Mucosa of descending colon (tissue), 3 donors: ENCODE data around the gene MC5R. TPM values are rescaled to one million over a fixed set of nuclear protein-coding genes. Genes with fewer than 3 reads are reported as not detected.
A peak's percentile ranks its signal among the peaks of the same experiment; 100 is the strongest.

Experiments
- ATAC-seq: fragments of 200-7000 bp; cut with Tn5 transposase; one replicate; pipeline ENCODE4 v1.9.1; 2020; ENCODE audit warnings: mild to moderate bottlenecking, moderate library complexity
- DNase-seq, 3 donors: peaks; one replicate each; pipeline ENCODE4 v3.0.0-alpha.2; 2020
- H3K36me3 ChIP-seq: fragments of 200-600 bp; one replicate; pipeline ENCODE4 v1.8.0; 2021; ENCODE audit warnings: low read depth, mild to moderate bottlenecking
- H3K4me1 ChIP-seq: fragments of 200-600 bp; one replicate; pipeline ENCODE4 v1.8.0; 2021; ENCODE audit warnings: low read depth, mild to moderate bottlenecking
- H3K4me3 ChIP-seq: fragments of 200-600 bp; one replicate; pipeline ENCODE4 v1.8.0; 2021; ENCODE audit warnings: mild to moderate bottlenecking
- H3K9me3 ChIP-seq: fragments of 200-600 bp; one replicate; pipeline ENCODE4 v1.8.0; 2021; ENCODE audit warnings: mild to moderate bottlenecking
- CTCF ChIP-seq: fragments of 200-600 bp; IDR thresholded peaks from one replicate; pipeline ENCODE4 v1.8.0; 2022; ENCODE audit warnings: antibody characterized with exemption, mild to moderate bottlenecking
- intact Hi-C, 2 donors: fragments of 100-400 bp; cut with DNase I in 1 of 2; cut with micrococcal nuclease in 1 of 2; formaldehyde crosslinking; loops; one replicate each; pipeline versions ENCODE4 v1.11.0 to v1.11.1; 2022; cut with DNase I, micrococcal nuclease
- total RNA-seq, 3 donors: library from RNA; stranded (reverse); fragmentation: NEBNext Ultra II Directional in 2 of 3; extraction: Animal tissue kit (Norgen Biotek cat#: 25700) in 2 of 3; gene quantifications; one replicate each; pipeline versions ENCODE4 v1.2.1 to v1.2.4, GENCODE V29; 2021 to 2023
- donor health status: DM: no; HTN: no; CAD: no; lungs with moderate emphysema.
- donor health status: DM: no; HTN: no; CAD: no.
- donor health status: DM: no; HTN: yes; CAD: no.

Gene MC5R
- total RNA-seq, 3 donors from 2014 or later = not detected

DNA sequence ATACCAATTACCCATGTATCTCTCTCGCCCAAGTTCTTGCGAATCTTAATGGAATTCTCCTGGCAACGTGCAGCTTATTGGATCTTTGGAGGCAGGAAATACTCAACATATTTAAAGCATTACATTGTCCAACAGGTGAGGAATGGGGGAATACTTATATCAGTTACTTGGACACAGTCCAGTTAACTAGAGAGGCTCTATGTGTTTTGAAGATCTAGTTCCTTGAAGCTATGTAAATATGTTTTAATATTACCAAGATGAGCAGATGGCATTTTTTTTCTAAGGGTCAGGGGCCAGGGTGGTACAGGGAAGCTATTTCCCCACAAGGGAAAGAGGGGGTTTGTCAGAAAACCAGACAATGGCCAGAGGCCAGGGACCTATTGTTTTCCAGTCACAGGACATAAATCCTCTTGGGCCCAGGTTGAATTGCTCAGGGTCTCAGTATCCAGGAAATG lies 26.8 kb upstream of the MC5R start:
- Histone ChIP-seq H3K9me3 (no peaks in the 10 kb centered on the region), H3K4me1 (peaks cover 4% of the 10 kb centered on the region), H3K4me3 (no peak overlapping the region), H3K36me3 (no peaks in the 10 kb centered on the region)
- intact Hi-C loops = no loop called here
- TF ChIP-seq CTCF = no peak
- ATAC-seq (no peak), DNase-seq (no peak)

- intact Hi-C loops = no loop called here
- no peak for ATAC-seq
- no peaks in the 10 kb centered on the region for H3K36me3 ChIP-seq
- no peak for DNase-seq
- H3K4me3 ChIP-seq = no peak overlapping the region
- no peaks in the 10 kb centered on the region for H3K9me3 ChIP-seq
- peaks cover 4% of the 10 kb centered on the region for H3K4me1 ChIP-seq
- no peak for TF ChIP-seq CTCF
These were observed 24.6 kb upstream of the MC5R start for GRCh38 chr18:13799396-13799795.

DNA sequence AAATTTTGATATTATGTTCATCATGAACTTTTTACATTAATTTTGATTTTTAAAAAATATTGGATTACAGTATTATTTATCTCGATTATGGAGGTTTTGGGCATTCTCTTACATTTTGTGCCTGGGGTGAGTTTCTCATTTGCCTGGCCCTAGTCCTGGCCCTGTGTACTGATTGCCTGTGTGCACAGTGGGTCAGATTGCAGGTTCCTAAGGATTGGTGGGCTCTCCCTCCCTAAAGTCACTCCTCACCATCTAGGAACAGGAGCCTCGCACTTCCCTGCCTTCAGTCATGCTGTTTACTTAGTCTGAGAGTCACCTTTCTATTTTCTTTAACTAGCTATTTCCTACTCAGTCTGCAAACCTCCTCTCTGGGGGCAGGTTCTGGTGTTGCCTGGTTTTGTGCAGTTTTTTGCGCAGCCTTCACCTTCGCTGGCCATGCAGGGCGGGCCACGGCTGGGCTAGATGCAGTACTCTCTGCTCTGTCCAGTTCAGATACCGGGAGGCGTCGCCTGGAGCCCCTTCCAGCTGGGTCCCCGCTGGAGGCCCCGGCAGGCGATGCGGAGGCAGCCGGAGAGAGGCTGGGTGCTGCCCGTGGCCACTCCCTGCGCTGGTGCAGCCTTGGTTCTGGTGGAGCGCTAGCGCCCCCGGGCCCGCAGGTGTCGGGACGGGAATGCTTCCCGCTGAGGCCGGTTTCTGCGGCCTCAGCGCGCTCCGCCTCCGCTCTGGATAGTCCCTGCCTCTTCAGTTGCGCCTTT lies 23.3 kb upstream of the MC5R start:
- Histone ChIP-seq H3K36me3 (no peaks in the 10 kb centered on the region), H3K9me3 (no peaks in the 10 kb centered on the region), H3K4me3 (no peak overlapping the region), H3K4me1 (peaks cover 4% of the 10 kb centered on the region)
- DNase-seq = peak; percentile 74 to 89 (median 81)
- peak; percentile 100 for ATAC-seq
- TF ChIP-seq CTCF = no peak
- intact Hi-C loops = no loop called here

DNA sequence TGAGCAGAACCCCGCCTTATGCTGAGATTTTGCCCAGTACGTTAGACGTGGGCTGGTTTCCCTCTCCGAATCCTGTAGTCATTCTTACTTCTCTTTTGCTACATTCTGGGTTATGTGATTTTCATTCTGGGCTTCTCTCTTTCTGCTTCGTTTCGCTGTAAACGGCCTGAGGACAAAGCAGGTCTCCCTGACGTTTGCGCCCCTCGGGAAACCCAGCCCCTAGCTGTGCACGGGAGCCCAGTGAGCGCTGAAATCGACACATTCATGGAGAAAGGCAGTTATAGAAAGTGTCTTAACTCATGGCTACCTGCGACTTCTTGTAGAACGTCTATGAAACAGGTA lies 22.7 kb upstream of the MC5R start:
- Histone ChIP-seq H3K9me3 (no peaks in the 10 kb centered on the region), H3K36me3 (no peaks in the 10 kb centered on the region), H3K4me3 (no peak overlapping the region), H3K4me1 (peaks cover 4% of the 10 kb centered on the region)
- intact Hi-C loops = no loop called here
- ATAC-seq (no peak), DNase-seq (no peak)
- no peak for TF ChIP-seq CTCF

DNA sequence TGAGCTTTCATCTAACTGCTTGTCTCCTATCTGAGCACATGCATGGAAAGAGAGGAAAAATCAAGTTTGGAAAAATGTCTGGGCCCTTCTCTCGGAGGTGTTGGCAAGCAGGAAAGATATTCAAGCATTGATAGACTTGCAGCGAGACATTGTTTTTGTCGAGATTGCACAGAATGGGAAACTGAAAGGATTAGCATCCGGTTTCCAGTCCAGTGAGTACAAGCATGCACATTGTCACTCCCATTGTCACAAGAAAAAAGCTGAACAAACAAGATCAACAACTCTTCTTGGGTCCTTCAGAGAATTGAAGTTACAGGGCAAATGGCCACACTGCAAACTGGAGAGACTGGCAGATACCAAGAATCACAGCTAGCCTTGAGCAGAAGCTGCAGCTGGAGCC lies 19.6 kb upstream of the MC5R start:
- no peak for ATAC-seq

More for the DNA sequence above, 19.6 kb upstream of the MC5R start:
- no peak overlapping the region for H3K4me3 ChIP-seq
- peaks cover 10% of the 10 kb centered on the region for H3K4me1 ChIP-seq
- no peak for TF ChIP-seq CTCF
- H3K9me3 ChIP-seq = no peaks in the 10 kb centered on the region
- H3K36me3 ChIP-seq = no peaks in the 10 kb centered on the region
- no peak for DNase-seq
- intact Hi-C loops = no loop called here
